ENCODE data around the gene NFATC1.

DNA sequence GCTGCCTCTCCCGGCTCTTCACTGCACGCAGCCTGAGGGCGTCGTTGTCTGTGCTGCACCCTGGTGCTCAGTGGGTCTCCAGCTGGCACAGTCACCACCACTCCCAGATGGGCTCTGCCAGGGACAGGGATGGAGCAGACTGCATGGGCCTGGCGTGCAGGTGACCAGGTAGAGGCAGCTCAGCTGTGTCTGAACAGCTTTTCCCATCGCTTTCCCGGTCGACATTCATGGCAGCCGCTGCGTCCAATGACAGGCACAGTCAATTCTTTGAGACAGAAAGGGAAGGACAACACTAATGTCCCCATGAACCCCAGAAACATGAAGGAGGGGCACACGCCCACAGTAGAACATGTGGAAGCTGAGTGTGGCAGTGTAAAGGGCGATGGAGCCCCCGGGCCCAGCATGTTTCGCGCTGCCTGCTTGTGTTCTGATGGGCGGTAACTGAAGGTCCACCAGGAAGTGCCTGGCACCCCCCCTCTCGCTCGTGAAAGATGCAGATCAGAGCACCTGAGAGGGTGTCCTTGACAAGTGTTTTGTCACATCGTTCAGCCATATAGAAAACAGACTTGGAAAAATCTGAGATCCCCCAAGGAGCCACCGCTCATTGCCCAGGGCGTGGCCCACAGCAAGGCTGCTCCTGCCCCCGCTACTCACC is 122.4 kb downstream of the NFATC1 start:
- TF ChIP-seq OSR1 (CRISPR knock-in tag; IDR thresholded peaks at IDR 0.05) = no peak
- TF ChIP-seq ZFP30 (CRISPR knock-in tag; IDR thresholded peaks at IDR 0.05) = no peak
- TF ChIP-seq SNAI2 (CRISPR knock-in tag; IDR thresholded peaks at IDR 0.05) = no peak
- no peak for TF ChIP-seq ZNF8 (CRISPR knock-in tag; IDR thresholded peaks at IDR 0.05)
- TF ChIP-seq ZNF70 (CRISPR knock-in tag; IDR thresholded peaks at IDR 0.05) = no peak
- no peak for TF ChIP-seq ZFP3 (CRISPR knock-in tag; IDR thresholded peaks at IDR 0.05)
- TF ChIP-seq GLIS3 (CRISPR knock-in tag; IDR thresholded peaks at IDR 0.05) = no peak
